Measurements from ENCODE around the gene PTPN1. TPM values are rescaled to one million over a fixed set of nuclear protein-coding genes. Genes with fewer than 3 reads are reported as not detected.

PTPN1 gene
- polyA plus RNA-seq, 3 donors = 12.4 to 21.4 (median 19.1) TPM

- DNase-seq = no peak
- Histone ChIP-seq H3K79me2 (ENCODE audit: insufficient read depth, low read length) (peaks cover 100% of the 10 kb centered on the region), H3K9me3 (replicated peaks in 1 of 2; ENCODE audit: control insufficient read depth in 1 of 2, insufficient read depth in 1 of 2, low read length in 2 of 2) (no peaks in the 10 kb centered on the region), H3K4me2 (replicated peaks; ENCODE audit: extremely low read depth, low read length, poor library complexity, severe bottlenecking) (no peak overlapping the region), H3K9ac (ENCODE audit: insufficient read depth, low read length, poor library complexity, severe bottlenecking) (no peak overlapping the region), H3K27me3 (ENCODE audit: control insufficient read depth in 2 of 2, insufficient read depth in 2 of 2, low read length in 2 of 2) (no peaks in the 10 kb centered on the region), H3K4me3 (replicated peaks in 1 of 3; ENCODE audit: low read depth in 2 of 3, low read length in 3 of 3) (no peak overlapping the region), H2AFZ (ENCODE audit: insufficient read depth, low read depth, low read length, poor library complexity, severe bottlenecking) (no peak overlapping the region), H3K4me1 (ENCODE audit: control insufficient read depth in 1 of 2, insufficient read depth in 2 of 2, low read length in 2 of 2) (peaks cover 34 to 44% of the 10 kb centered on the region in 2 donors), H4K20me1 (ENCODE audit: insufficient read depth, low read length) (peaks cover 100% of the 10 kb centered on the region), H3K27ac (ENCODE audit: low read depth in 1 of 2, low read length in 2 of 2) (no peak overlapping the region), H3K36me3 (replicated peaks in 1 of 2; ENCODE audit: control insufficient read depth in 1 of 2, insufficient read depth in 2 of 2, low read length in 2 of 2) (peaks cover 0 to 5% of the 10 kb centered on the region in 2 donors)
- WGBS (ENCODE audit: insufficient coverage) = no CpG with 5 or more reads among the region's 4 CpGs
- Mint-ChIP-seq H3K4me1 (peaks cover 66% of the 10 kb centered on the region), H3K4me3 (no peak overlapping the region), H3K27me3 (ENCODE audit: low read depth in 3 of 3) (no peaks in the 10 kb centered on the region), H3K27ac (no peak overlapping the region), H3K9me3 (peaks cover 0 to 12% (median 5%) of the 10 kb centered on the region in 7 donors), H3K36me3 (peaks cover 10 to 25% of the 10 kb centered on the region in 2 donors)
- intact Hi-C loops (cut with micrococcal nuclease) = no loop called here
- no peak for TF ChIP-seq CTCF (IDR thresholded peaks at IDR 0.05)
These were observed 26.1 kb downstream of the PTPN1 start for GRCh38 chr20:50536333-50536732.

GRCh38 chr20:50537546-50538201 lies 27.5 kb downstream of the PTPN1 start:
- intact Hi-C loops (cut with micrococcal nuclease) = no loop called here
- peak overlapping the region in 1 of 2 donors; percentile 70 for H3K27ac ChIP-seq (ENCODE audit: low read depth in 1 of 2, low read length in 2 of 2)
- H3K4me2 ChIP-seq (replicated peaks; ENCODE audit: extremely low read depth, low read length, poor library complexity, severe bottlenecking) = peak overlapping the region; percentile 22
- no peaks in the 10 kb centered on the region for H3K27me3 ChIP-seq (ENCODE audit: control insufficient read depth in 2 of 2, insufficient read depth in 2 of 2, low read length in 2 of 2)
- no peaks in the 10 kb centered on the region for H3K9me3 ChIP-seq (replicated peaks in 1 of 2; ENCODE audit: control insufficient read depth in 1 of 2, insufficient read depth in 1 of 2, low read length in 2 of 2)
- no peak for DNase-seq
- no peak overlapping the region for H2AFZ ChIP-seq (ENCODE audit: insufficient read depth, low read depth, low read length, poor library complexity, severe bottlenecking)
- Mint-ChIP-seq H3K36me3 (peaks cover 10 to 22% of the 10 kb centered on the region in 2 donors), H3K27ac (peak overlapping the region; percentile 54 to 87 (median 80)), H3K27me3 (ENCODE audit: low read depth in 3 of 3) (no peaks in the 10 kb centered on the region), H3K4me3 (peak overlapping the region in 1 of 2 donors; percentile 17), H3K9me3 (peaks cover 0 to 12% (median 5%) of the 10 kb centered on the region in 7 donors), H3K4me1 (peaks cover 70% of the 10 kb centered on the region)
- peak overlapping the region in 1 of 3 experiments; percentile 34 for H3K4me3 ChIP-seq (replicated peaks in 1 of 3; ENCODE audit: low read depth in 2 of 3, low read length in 3 of 3)
- WGBS (ENCODE audit: insufficient coverage) = 67% methylated on average over 3 of the region's 7 CpGs
- no peak for TF ChIP-seq CTCF (IDR thresholded peaks at IDR 0.05)
- peak overlapping the region; percentile 28 for H3K9ac ChIP-seq (ENCODE audit: insufficient read depth, low read length, poor library complexity, severe bottlenecking)
- H3K79me2 ChIP-seq (ENCODE audit: insufficient read depth, low read length) = peaks cover 100% of the 10 kb centered on the region
- peaks cover 100% of the 10 kb centered on the region for H4K20me1 ChIP-seq (ENCODE audit: insufficient read depth, low read length)
- H3K4me1 ChIP-seq (ENCODE audit: control insufficient read depth in 1 of 2, insufficient read depth in 2 of 2, low read length in 2 of 2) = peaks cover 46 to 57% of the 10 kb centered on the region in 2 donors
- H3K36me3 ChIP-seq (replicated peaks in 1 of 2; ENCODE audit: control insufficient read depth in 1 of 2, insufficient read depth in 2 of 2, low read length in 2 of 2) = peaks cover 0 to 5% of the 10 kb centered on the region in 2 donors
